NCI-H2171 treated with DMSO at 0.1 percent for 48 hours (cell line): ENCODE results near the gene NRG2.

Experiments
- DNase-seq: peaks from one replicate; lab custom pipeline; 2025; lab: John Stamatoyannopoulos, UW

The NRG2 gene

GRCh38 chr5:139968547-139969261 is 74.4 kb downstream of the NRG2 start:
- DNase-seq: peak; percentile 70

- DNase-seq: no peak
Measured at GRCh38 chr5:139967353-139967752, 75.7 kb downstream of the NRG2 start.

GRCh38 chr5:139966856-139967255 is 76.2 kb downstream of the NRG2 start:
- DNase-seq: no peak

GRCh38 chr5:139964994-139965565 is 78.0 kb downstream of the NRG2 start:
- DNase-seq: no peak

- no peak for DNase-seq
Measured at GRCh38 chr5:139964266-139964993, 78.7 kb downstream of the NRG2 start.

- DNase-seq: no peak
Measured at GRCh38 chr5:139962445-139962844, 80.7 kb downstream of the NRG2 start.

- no peak for DNase-seq
Measured at GRCh38 chr5:139961435-139962157, 81.5 kb downstream of the NRG2 start.

- DNase-seq: no peak
Measured at GRCh38 chr5:139960723-139961383, 82.2 kb downstream of the NRG2 start.

GRCh38 chr5:139958432-139959148 is 84.5 kb downstream of the NRG2 start:
- no peak for DNase-seq

- no peak for DNase-seq
Measured at GRCh38 chr5:139956342-139956741, 86.8 kb downstream of the NRG2 start.

- peak; percentile 64 for DNase-seq
Measured at GRCh38 chr5:139955616-139956273, 87.4 kb downstream of the NRG2 start.

GRCh38 chr5:139955053-139955605 is 88.0 kb downstream of the NRG2 start:
- no peak for DNase-seq

GRCh38 chr5:139954462-139954861 is 88.6 kb downstream of the NRG2 start:
- DNase-seq: no peak

- no peak for DNase-seq
Measured at GRCh38 chr5:139954022-139954421, 89.1 kb downstream of the NRG2 start.

GRCh38 chr5:139952574-139952973 is 90.5 kb downstream of the NRG2 start:
- DNase-seq: no peak

- no peak for DNase-seq
Measured at GRCh38 chr5:139951983-139952382, 91.1 kb downstream of the NRG2 start.

GRCh38 chr5:139951296-139951924 is 91.7 kb downstream of the NRG2 start:
- no peak for DNase-seq

GRCh38 chr5:139950436-139950835 is 92.7 kb downstream of the NRG2 start:
- DNase-seq: no peak

GRCh38 chr5:139949710-139950109 is 93.4 kb downstream of the NRG2 start:
- DNase-seq: no peak

- no peak for DNase-seq
Measured at GRCh38 chr5:139947727-139948126, 95.4 kb downstream of the NRG2 start.
